ENCODE measurements around the gene COL5A1. TPM values are rescaled to one million over a fixed set of nuclear protein-coding genes. Genes with fewer than 3 reads are reported as not detected.

COL5A1 gene
- total RNA-seq, 1 experiment from 2014 or later = 10.6 TPM

- intact Hi-C loops (cut with micrococcal nuclease) = no loop called here
- Histone ChIP-seq H3F3A (ENCODE audit: low read length, unreplicated experiment) (no peaks in the 10 kb centered on the region), H4K20me1 (ENCODE audit: low read length) (no peaks in the 10 kb centered on the region), H3K9me3 (ENCODE audit: low read length) (no peaks in the 10 kb centered on the region), H2AFZ (ENCODE audit: low read length) (no peak overlapping the region), H3K4me3 (ENCODE audit: low read length) (no peak overlapping the region), H3K27me3 (ENCODE audit: low read length) (no peaks in the 10 kb centered on the region), H3K79me2 (ENCODE audit: low read length) (no peaks in the 10 kb centered on the region), H3K27ac (ENCODE audit: low read length) (no peak overlapping the region), H3K4me1 (ENCODE audit: insufficient read depth, low read length) (no peaks in the 10 kb centered on the region), H3K9ac (ENCODE audit: low read length) (no peak overlapping the region), H3K4me2 (ENCODE audit: low read length) (no peak overlapping the region), H3K9me2 (replicated peaks; ENCODE audit: low read length) (no peaks in the 10 kb centered on the region), H3K36me3 (ENCODE audit: low read depth, low read length) (no peaks in the 10 kb centered on the region)
- ChIA-PET CTCF (no interaction called here), POLR2A (ENCODE audit: unreplicated experiment) (no interaction called here)
- ATAC-seq (no peak), DNase-seq (no peak)
- no TSS peak for BruUV-seq (replicated peaks)
- no peak for TF ChIP-seq EZH2 (IDR thresholded peaks at IDR 0.05; ENCODE audit: low read length, unreplicated experiment)
- no peak for TF ChIP-seq EZH2phosphoT487 (IDR thresholded peaks at IDR 0.05; ENCODE audit: borderline replicate concordance, low read length)
- TF ChIP-seq, protein P1, sequence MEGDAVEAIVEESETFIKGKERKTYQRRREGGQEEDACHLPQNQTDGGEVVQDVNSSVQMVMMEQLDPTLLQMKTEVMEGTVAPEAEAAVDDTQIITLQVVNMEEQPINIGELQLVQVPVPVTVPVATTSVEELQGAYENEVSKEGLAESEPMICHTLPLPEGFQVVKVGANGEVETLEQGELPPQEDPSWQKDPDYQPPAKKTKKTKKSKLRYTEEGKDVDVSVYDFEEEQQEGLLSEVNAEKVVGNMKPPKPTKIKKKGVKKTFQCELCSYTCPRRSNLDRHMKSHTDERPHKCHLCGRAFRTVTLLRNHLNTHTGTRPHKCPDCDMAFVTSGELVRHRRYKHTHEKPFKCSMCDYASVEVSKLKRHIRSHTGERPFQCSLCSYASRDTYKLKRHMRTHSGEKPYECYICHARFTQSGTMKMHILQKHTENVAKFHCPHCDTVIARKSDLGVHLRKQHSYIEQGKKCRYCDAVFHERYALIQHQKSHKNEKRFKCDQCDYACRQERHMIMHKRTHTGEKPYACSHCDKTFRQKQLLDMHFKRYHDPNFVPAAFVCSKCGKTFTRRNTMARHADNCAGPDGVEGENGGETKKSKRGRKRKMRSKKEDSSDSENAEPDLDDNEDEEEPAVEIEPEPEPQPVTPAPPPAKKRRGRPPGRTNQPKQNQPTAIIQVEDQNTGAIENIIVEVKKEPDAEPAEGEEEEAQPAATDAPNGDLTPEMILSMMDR (conservative IDR thresholded peaks at IDR 0.05; ENCODE audit: low read depth, low read length) = no peak
Measured at GRCh38 chr9:134776080-134776796, 134.6 kb downstream of the COL5A1 start.

DNA sequence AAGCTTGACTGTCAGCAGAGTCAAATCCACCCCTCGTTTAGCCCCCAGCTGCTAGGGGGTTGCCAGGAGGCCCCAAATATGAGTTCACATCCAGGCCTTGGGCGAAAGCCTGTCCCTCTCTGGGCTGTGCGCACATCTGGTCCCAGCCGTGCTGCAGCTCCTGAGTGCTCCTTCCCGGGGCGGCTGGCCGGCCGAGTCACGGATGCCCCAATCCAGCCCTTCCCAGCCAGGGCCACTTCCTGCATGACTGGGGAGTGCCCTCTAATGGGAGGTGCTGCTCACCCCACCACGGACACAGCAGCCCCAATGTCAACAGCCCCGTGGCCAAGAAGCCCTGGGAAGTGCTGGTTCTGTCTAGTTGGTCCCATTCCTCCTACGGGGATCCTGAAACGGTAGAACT lies 135.6 kb downstream of the COL5A1 start:
- Histone ChIP-seq H3K4me1 (ENCODE audit: insufficient read depth, low read length) (no peaks in the 10 kb centered on the region), H2AFZ (ENCODE audit: low read length) (no peak overlapping the region), H3K27ac (ENCODE audit: low read length) (no peak overlapping the region), H3K4me3 (ENCODE audit: low read length) (no peak overlapping the region), H3K36me3 (ENCODE audit: low read depth, low read length) (no peaks in the 10 kb centered on the region), H3K79me2 (ENCODE audit: low read length) (no peaks in the 10 kb centered on the region), H4K20me1 (ENCODE audit: low read length) (no peaks in the 10 kb centered on the region), H3K9me3 (ENCODE audit: low read length) (no peaks in the 10 kb centered on the region), H3F3A (ENCODE audit: low read length, unreplicated experiment) (no peaks in the 10 kb centered on the region), H3K9ac (ENCODE audit: low read length) (no peak overlapping the region), H3K4me2 (ENCODE audit: low read length) (no peak overlapping the region), H3K9me2 (replicated peaks; ENCODE audit: low read length) (no peaks in the 10 kb centered on the region), H3K27me3 (ENCODE audit: low read length) (no peaks in the 10 kb centered on the region)
- ATAC-seq (no peak), DNase-seq (no peak)
- intact Hi-C loops (cut with micrococcal nuclease) = no loop called here
- TF ChIP-seq EZH2 (IDR thresholded peaks at IDR 0.05; ENCODE audit: low read length, unreplicated experiment) (no peak), EZH2phosphoT487 (IDR thresholded peaks at IDR 0.05; ENCODE audit: borderline replicate concordance, low read length) (no peak)
- TF ChIP-seq, protein P1 (conservative IDR thresholded peaks at IDR 0.05; ENCODE audit: low read depth, low read length) = no peak
- ChIA-PET POLR2A (ENCODE audit: unreplicated experiment) (no interaction called here), CTCF (no interaction called here)
- no TSS peak for BruUV-seq (replicated peaks)

GRCh38 chr9:134778156-134778555 lies 136.6 kb downstream of the COL5A1 start:
- Histone ChIP-seq H3K79me2 (ENCODE audit: low read length) (no peaks in the 10 kb centered on the region), H3K36me3 (ENCODE audit: low read depth, low read length) (no peaks in the 10 kb centered on the region), H3K27ac (ENCODE audit: low read length) (no peak overlapping the region), H3K27me3 (ENCODE audit: low read length) (no peaks in the 10 kb centered on the region), H3K9ac (ENCODE audit: low read length) (no peak overlapping the region), H3K4me1 (ENCODE audit: insufficient read depth, low read length) (no peaks in the 10 kb centered on the region), H3K4me3 (ENCODE audit: low read length) (no peak overlapping the region), H3F3A (ENCODE audit: low read length, unreplicated experiment) (no peaks in the 10 kb centered on the region), H2AFZ (ENCODE audit: low read length) (no peak overlapping the region), H3K4me2 (ENCODE audit: low read length) (no peak overlapping the region), H3K9me2 (replicated peaks; ENCODE audit: low read length) (no peaks in the 10 kb centered on the region), H4K20me1 (ENCODE audit: low read length) (no peaks in the 10 kb centered on the region), H3K9me3 (ENCODE audit: low read length) (no peaks in the 10 kb centered on the region)
- no peak for ATAC-seq
- intact Hi-C loops (cut with micrococcal nuclease) = no loop called here
- ChIA-PET POLR2A (ENCODE audit: unreplicated experiment) (no interaction called here), CTCF (no interaction called here)
- BruUV-seq (replicated peaks) = no TSS peak
- DNase-seq = no peak
- TF ChIP-seq EZH2 (IDR thresholded peaks at IDR 0.05; ENCODE audit: low read length, unreplicated experiment) (no peak), EZH2phosphoT487 (IDR thresholded peaks at IDR 0.05; ENCODE audit: borderline replicate concordance, low read length) (no peak)
- TF ChIP-seq, protein P1 (conservative IDR thresholded peaks at IDR 0.05; ENCODE audit: low read depth, low read length) = no peak
